ENCODE data around the gene CTNND2.

Gene CTNND2

GRCh38 chr5:11277323-11277722, 626.9 kb downstream of the CTNND2 start (continued):
- no peak for TF ChIP-seq CTCF (tag by site-specific recombination; IDR thresholded peaks at IDR 0.05)
- no peak for TF ChIP-seq ZSCAN30 (tag by site-specific recombination; IDR thresholded peaks at IDR 0.05)
- TF ChIP-seq ZNF394 (tag by site-specific recombination; IDR thresholded peaks at IDR 0.05; ENCODE audit: borderline replicate concordance) = peak; percentile 73; the same call in 1 of the 2 replicates
- no peak for TF ChIP-seq ZNF624 (tag by site-specific recombination; IDR thresholded peaks at IDR 0.05)
- TF ChIP-seq ZNF654 (tag by site-specific recombination; IDR thresholded peaks at IDR 0.05; ENCODE audit: low read depth) = 0 out of 2 replicates have a peak, but pooled peaks have one; percentile 12
- TF ChIP-seq ZBTB1 (tag by site-specific recombination; IDR thresholded peaks at IDR 0.05) = no peak
- TF ChIP-seq BCL11A (tag by site-specific recombination; IDR thresholded peaks at IDR 0.05; ENCODE audit: low read depth) = no peak
- TF ChIP-seq ZBTB6 (tag by site-specific recombination; IDR thresholded peaks at IDR 0.05) = no peak
- TF ChIP-seq BCL6B (tag by site-specific recombination; IDR thresholded peaks at IDR 0.05) = no peak
- TF ChIP-seq TCF7L2 (IDR thresholded peaks at IDR 0.05; ENCODE audit: borderline replicate concordance, low read depth, low read length) = no peak
- no peak for TF ChIP-seq ZNF2 (tag by site-specific recombination; IDR thresholded peaks at IDR 0.05)
- TF ChIP-seq, protein P1, sequence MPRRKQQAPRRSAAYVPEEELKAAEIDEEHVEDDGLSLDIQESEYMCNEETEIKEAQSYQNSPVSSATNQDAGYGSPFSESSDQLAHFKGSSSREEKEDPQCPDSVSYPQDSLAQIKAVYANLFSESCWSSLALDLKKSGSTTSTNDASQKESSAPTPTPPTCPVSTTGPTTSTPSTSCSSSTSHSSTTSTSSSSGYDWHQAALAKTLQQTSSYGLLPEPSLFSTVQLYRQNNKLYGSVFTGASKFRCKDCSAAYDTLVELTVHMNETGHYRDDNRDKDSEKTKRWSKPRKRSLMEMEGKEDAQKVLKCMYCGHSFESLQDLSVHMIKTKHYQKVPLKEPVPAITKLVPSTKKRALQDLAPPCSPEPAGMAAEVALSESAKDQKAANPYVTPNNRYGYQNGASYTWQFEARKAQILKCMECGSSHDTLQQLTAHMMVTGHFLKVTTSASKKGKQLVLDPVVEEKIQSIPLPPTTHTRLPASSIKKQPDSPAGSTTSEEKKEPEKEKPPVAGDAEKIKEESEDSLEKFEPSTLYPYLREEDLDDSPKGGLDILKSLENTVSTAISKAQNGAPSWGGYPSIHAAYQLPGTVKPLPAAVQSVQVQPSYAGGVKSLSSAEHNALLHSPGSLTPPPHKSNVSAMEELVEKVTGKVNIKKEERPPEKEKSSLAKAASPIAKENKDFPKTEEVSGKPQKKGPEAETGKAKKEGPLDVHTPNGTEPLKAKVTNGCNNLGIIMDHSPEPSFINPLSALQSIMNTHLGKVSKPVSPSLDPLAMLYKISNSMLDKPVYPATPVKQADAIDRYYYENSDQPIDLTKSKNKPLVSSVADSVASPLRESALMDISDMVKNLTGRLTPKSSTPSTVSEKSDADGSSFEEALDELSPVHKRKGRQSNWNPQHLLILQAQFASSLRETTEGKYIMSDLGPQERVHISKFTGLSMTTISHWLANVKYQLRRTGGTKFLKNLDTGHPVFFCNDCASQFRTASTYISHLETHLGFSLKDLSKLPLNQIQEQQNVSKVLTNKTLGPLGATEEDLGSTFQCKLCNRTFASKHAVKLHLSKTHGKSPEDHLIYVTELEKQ (tag by site-specific recombination; IDR thresholded peaks at IDR 0.05; ENCODE audit: borderline replicate concordance) = no peak
- no peak for TF ChIP-seq ZFP69B (tag by site-specific recombination; IDR thresholded peaks at IDR 0.05)
- 0 out of 2 replicates have a peak, but pooled peaks have one; percentile 16 for TF ChIP-seq ZNF558 (tag by site-specific recombination; IDR thresholded peaks at IDR 0.05)
- TF ChIP-seq ZNF132 (tag by site-specific recombination; IDR thresholded peaks at IDR 0.05; ENCODE audit: borderline replicate concordance) = no peak
- TF ChIP-seq ZNF555 (tag by site-specific recombination; conservative IDR thresholded peaks at IDR 0.05) = peak; percentile 63
- TF ChIP-seq ZNF19 (tag by site-specific recombination; IDR thresholded peaks at IDR 0.05; ENCODE audit: low read depth) = no peak
- no peak for TF ChIP-seq ZBTB44 (tag by site-specific recombination; IDR thresholded peaks at IDR 0.05)
- TF ChIP-seq ZNF18 (tag by site-specific recombination; IDR thresholded peaks at IDR 0.05) = no peak
- no peak for TF ChIP-seq ZNF830 (tag by site-specific recombination; IDR thresholded peaks at IDR 0.05; ENCODE audit: low read depth)
- TF ChIP-seq ZNF843 (tag by site-specific recombination; IDR thresholded peaks at IDR 0.05) = no peak
- TF ChIP-seq ZNF664 (tag by site-specific recombination; IDR thresholded peaks at IDR 0.05) = no peak
- TF ChIP-seq, protein P2, sequence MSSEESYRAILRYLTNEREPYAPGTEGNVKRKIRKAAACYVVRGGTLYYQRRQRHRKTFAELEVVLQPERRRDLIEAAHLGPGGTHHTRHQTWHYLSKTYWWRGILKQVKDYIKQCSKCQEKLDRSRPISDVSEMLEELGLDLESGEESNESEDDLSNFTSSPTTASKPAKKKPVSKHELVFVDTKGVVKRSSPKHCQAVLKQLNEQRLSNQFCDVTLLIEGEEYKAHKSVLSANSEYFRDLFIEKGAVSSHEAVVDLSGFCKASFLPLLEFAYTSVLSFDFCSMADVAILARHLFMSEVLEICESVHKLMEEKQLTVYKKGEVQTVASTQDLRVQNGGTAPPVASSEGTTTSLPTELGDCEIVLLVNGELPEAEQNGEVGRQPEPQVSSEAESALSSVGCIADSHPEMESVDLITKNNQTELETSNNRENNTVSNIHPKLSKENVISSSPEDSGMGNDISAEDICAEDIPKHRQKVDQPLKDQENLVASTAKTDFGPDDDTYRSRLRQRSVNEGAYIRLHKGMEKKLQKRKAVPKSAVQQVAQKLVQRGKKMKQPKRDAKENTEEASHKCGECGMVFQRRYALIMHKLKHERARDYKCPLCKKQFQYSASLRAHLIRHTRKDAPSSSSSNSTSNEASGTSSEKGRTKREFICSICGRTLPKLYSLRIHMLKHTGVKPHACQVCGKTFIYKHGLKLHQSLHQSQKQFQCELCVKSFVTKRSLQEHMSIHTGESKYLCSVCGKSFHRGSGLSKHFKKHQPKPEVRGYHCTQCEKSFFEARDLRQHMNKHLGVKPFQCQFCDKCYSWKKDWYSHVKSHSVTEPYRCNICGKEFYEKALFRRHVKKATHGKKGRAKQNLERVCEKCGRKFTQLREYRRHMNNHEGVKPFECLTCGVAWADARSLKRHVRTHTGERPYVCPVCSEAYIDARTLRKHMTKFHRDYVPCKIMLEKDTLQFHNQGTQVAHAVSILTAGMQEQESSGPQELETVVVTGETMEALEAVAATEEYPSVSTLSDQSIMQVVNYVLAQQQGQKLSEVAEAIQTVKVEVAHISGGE (tag by site-specific recombination; conservative IDR thresholded peaks at IDR 0.05; ENCODE audit: low read depth) = peak; percentile 64
- TF ChIP-seq ZNF175 (tag by site-specific recombination; IDR thresholded peaks at IDR 0.05) = no peak
- no peak for TF ChIP-seq ZBTB17 (tag by site-specific recombination; IDR thresholded peaks at IDR 0.05)
